Transverse colon (tissue), 4 donors: ENCODE measurements around the gene DNAH2. TPM values are rescaled to one million over a fixed set of nuclear protein-coding genes. Genes with fewer than 3 reads are reported as not detected.

Source experiments
- DNase-seq: peaks from one replicate; pipeline ENCODE4 v3.0.0-alpha.2; 2019
- H3K27ac ChIP-seq, 4 donors: fragments of 200-600 bp; sonication (generic); 2 replicates each; pipeline ENCODE4 v1.5.1; 2016 to 2018; ENCODE audit warnings: inconsistent platforms in 4 of 4
- H3K27me3 ChIP-seq: fragments of 200-600 bp; sonication (generic); 2 replicates; pipeline ENCODE4 v1.5.1; 2017; ENCODE audit warnings: inconsistent platforms
- H3K36me3 ChIP-seq, 4 donors: fragments of 200-600 bp; sonication (generic); 2 replicates each; pipeline ENCODE4 v1.5.1; 2017 to 2019; ENCODE audit warnings: inconsistent platforms in 4 of 4
- H3K4me1 ChIP-seq, 4 donors: fragments of 200-600 bp; sonication (generic); 2 replicates each; pipeline ENCODE4 v1.5.1; 2017 to 2020; ENCODE audit warnings: inconsistent platforms in 4 of 4
- H3K4me3 ChIP-seq, 4 donors: fragments of 200-600 bp; sonication (generic); 1 replicate in 1 of 4; 2 replicates in 3 of 4; pipeline versions ENCODE4 v1.5.1 to v1.6.1; 2017 to 2019; ENCODE audit warnings: inconsistent platforms in 4 of 4
- H3K9me3 ChIP-seq, 2 donors: fragments of 200-600 bp; sonication (generic); 2 replicates each; pipeline ENCODE4 v1.5.1; 2017 to 2019; ENCODE audit warnings: inconsistent platforms in 2 of 2
- CTCF ChIP-seq, 5 experiments: fragments of 200-600 bp in 3 of 5; fragments of 450-650 bp in 2 of 5; sonication (generic) in 3 of 5; IDR thresholded peaks; 1 replicate in 2 of 5; 2 replicates in 3 of 5; pipeline ENCODE4 v1.5.1; 2016 to 2017; ENCODE audit warnings: antibody characterized with exemption in 5 of 5, inconsistent platforms in 3 of 5, mild to moderate bottlenecking in 2 of 5, moderate library complexity in 1 of 5
- EP300 ChIP-seq: sonication (generic); formaldehyde crosslinking; IDR thresholded peaks from one replicate; pipeline ENCODE4 v1.6.1; 2017; ENCODE audit warnings: antibody characterized with exemption, low read depth
- POLR2A ChIP-seq: fragments of 450-650 bp; IDR thresholded peaks from one replicate; pipeline ENCODE4 v1.6.1; 2016; ENCODE audit warnings: antibody characterized with exemption, mild to moderate bottlenecking, moderate library complexity
- POLR2AphosphoS5 ChIP-seq, 3 donors: sonication (generic); formaldehyde crosslinking; IDR thresholded peaks; one replicate each; pipeline ENCODE4 v1.6.1; 2016; ENCODE audit warnings: antibody characterized with exemption in 3 of 3
- WGBS, 2 donors: methylation state at CpG; one replicate each; pipeline ENCODE4 v1.1.5; 2018; ENCODE audit warnings: low coverage in 1 of 2; 5-methylcytosine and 5-hydroxymethylcytosine counted together
- in situ Hi-C, 4 donors: fragments of 200-750 bp; cut with MboI; loops; one replicate each; pipeline versions ENCODE4 v1.15.0 to v1.15.1; 2017; ENCODE audit warnings: low sequenced_read_pairs in 3 of 4, low pct_ligation_motif_present in 1 of 4, low pct_unique_long_range_greater_than_20kb in 1 of 4
- intact Hi-C: fragments of 100-400 bp; cut with DNase I; formaldehyde crosslinking; loops from one replicate; pipeline ENCODE4 v1.15.1; 2023; ENCODE audit warnings: low total_unique reads
- total RNA-seq, 4 donors: library from RNA; depleted of rRNA; stranded (reverse); fragments of >200 nt; gene quantifications; one replicate each; pipeline ENCODE4 v1.1.0, GENCODE V29; 2016

Gene DNAH2
- total RNA-seq, 4 donors from 2014 or later, result under 0.01 to 0.55 (median 0.18) TPM

DNA sequence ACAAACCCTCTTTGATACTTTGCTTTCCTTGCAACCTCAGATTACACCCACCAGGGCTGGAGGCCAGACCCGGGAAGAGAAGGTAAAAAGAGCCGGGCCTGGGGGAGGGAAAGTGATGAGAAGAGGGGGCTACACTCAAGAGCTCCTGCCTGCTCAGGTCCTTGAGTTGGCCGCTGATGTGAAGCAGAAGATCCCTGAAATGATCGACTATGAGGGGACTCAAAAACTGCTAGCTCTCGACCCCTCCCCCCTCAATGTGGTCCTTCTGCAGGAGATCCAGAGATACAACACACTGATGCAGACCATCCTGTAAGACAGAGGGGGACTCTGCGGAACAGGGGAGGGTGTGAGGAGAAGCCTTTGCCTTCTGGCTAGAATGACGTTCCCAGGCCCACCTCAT lies 113.7 kb downstream of the DNAH2 start:
- Histone ChIP-seq H3K27ac (no peak overlapping the region), H3K36me3 (no peaks in the 10 kb centered on the region), H3K4me3 (no peak overlapping the region), H3K4me1 (peaks cover 0 to 23% (median 7%) of the 10 kb centered on the region in 4 donors), H3K9me3 (no peaks in the 10 kb centered on the region), H3K27me3 (no peaks in the 10 kb centered on the region)
- WGBS, 2 donors, result 71 to 100% methylated on average over 2 to 7 of the region's 7 CpGs
- DNase-seq, result no peak
- intact Hi-C loops, result no loop called here
- TF ChIP-seq CTCF (IDR thresholded peaks at IDR 0.05) (no peak), POLR2A (no peak), EP300 (no peak), POLR2AphosphoS5 (IDR thresholded peaks at IDR 0.05) (no peak)
- in situ Hi-C loops, result no loop called here

DNA sequence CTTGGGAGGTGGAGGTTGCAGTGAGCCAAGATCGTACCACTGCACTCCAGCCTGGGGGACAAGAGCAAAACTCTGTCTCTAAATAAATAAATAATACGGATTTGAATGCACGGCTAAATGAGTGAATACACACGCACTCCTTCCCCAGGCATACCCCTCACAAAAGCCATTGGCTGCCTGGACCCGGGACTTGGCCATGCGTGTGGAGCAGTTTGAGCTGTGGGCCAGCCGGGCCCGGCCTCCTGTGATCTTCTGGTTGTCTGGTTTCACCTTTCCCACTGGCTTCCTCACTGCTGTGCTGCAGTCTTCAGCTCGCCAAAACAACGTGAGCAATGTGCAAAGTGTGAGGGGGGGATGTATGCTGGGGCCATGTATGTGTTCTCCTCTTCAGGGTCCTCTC lies 114.9 kb downstream of the DNAH2 start:
- in situ Hi-C loops, result no loop called here
- no peak for TF ChIP-seq EP300
- TF ChIP-seq POLR2A, result no peak
- TF ChIP-seq CTCF (IDR thresholded peaks at IDR 0.05), result no peak
- 77 to 81% methylated on average over 10 of the region's 10 CpGs for WGBS, 2 donors
- no peak overlapping the region for H3K4me3 ChIP-seq
- H3K27me3 ChIP-seq, result no peaks in the 10 kb centered on the region
- peaks cover 7 to 35% (median 18%) of the 10 kb centered on the region in 4 donors for H3K4me1 ChIP-seq
- H3K9me3 ChIP-seq, result no peaks in the 10 kb centered on the region
- no peak overlapping the region for H3K27ac ChIP-seq
- intact Hi-C loops, result no loop called here
- H3K36me3 ChIP-seq, result no peaks in the 10 kb centered on the region
- DNase-seq, result no peak

DNA sequence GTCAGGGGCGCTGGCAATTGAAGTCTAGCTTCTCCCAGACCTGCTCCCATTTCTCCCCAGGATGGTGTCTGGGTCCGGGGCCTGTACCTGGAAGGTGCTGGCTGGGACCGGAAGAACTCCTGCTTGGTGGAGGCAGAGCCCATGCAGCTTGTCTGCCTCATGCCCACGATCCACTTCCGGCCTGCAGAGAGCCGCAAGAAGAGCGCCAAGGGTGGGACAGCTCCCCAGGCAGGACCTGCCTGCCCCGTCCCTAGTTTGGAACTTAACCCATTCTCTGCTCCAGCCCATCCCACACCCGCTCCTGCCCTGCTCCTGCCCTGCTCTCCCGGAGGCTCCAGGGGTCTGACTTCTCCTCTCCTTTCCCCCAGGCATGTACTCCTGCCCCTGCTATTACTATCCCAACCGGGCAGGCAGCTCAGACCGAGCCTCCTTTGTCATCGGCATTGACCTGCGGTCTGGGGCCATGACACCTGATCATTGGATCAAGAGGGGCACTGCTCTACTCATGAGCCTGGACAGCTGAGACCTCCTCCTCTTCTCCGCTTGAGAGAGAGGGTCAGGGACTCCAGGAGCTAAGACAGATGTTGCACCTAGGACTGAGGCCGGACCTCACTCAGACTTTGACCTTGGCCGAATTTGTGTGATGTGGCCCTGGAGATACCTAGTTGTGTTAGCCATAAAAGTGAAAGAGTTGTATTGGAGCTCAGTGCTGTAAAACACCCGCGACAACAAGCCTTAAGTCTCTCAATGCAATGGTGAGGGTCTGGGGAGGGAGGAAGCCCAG lies 115.7 kb downstream of the DNAH2 start:
- WGBS, 2 donors, result 48% methylated on average over 18 of the region's 19 CpGs; no CpG with 5 or more reads in 1 of the 2 donors
- TF ChIP-seq POLR2A (no peak), CTCF (IDR thresholded peaks at IDR 0.05) (no peak), POLR2AphosphoS5 (IDR thresholded peaks at IDR 0.05) (no peak), EP300 (no peak)
- no peaks in the 10 kb centered on the region for H3K27me3 ChIP-seq
- in situ Hi-C loops (no loop called here), intact Hi-C loops (no loop called here)
- H3K9me3 ChIP-seq, result no peaks in the 10 kb centered on the region
- no peak for DNase-seq
- peak overlapping the region in 3 of 4 donors; percentile 54 to 79 (median 66) for H3K4me3 ChIP-seq
- peaks cover 12 to 41% (median 24%) of the 10 kb centered on the region in 4 donors for H3K4me1 ChIP-seq
- H3K36me3 ChIP-seq, result no peaks in the 10 kb centered on the region
- peak overlapping the region; percentile 97 to 99 (median 99) for H3K27ac ChIP-seq

DNA sequence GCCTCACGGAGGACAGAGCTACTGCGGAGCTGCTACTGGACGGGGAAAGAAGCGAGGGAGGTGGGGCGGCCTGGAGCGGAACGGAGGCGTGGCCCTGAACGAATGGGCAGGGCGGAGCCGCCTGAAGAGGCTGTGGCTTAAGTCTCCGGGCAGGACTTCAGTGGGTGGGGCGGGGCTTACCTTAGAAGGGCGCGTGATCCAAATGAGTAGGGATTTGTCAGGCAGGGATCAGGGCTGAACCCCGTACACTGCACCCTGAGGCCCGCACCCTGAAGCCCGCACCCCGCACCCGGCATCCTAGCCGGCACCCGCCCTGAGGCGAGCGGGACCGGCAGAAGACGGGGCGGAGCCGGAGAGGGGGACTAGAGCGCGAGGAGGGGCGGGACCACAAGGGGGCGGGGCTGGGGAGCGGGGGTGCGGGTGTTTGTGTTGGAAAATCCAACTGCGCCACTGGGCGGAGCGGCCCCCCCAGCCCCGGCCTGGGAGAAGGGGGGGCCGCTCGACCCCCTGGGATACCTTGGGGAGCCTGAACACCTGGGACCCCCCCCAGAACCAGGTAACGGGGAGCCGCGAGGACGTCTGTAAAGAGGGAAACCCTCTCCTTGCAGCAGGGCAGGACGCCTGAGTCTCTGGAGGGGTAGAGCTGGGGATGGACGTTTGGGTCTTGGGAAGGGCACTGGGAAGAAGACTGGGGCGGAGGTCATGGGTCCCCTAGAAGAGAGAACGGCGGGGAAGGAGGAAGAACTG lies 116.4 kb downstream of the DNAH2 start, which contains the start of gene KDM6B:
TSS of gene KDM6B (plus strand) at position 423 of the 747 bp plus-strand sequence. CDS start 11,338 bp downstream, outside the sequence.
- peak within 1 kb of the TSS; percentile 97 to 99 (median 99) for H3K27ac ChIP-seq

More for the DNA sequence above, 116.4 kb downstream of the DNAH2 start, which contains the start of gene KDM6B:
- peak; percentile 96 for DNase-seq
- Histone ChIP-seq H3K9me3 (no peaks in the 10 kb centered on the region), H3K36me3 (no peaks in the 10 kb centered on the region), H3K4me3 (peak within 1 kb of the TSS; percentile 54 to 79 (median 70)), H3K4me1 (peaks cover 17 to 48% (median 30%) of the 10 kb centered on the region in 4 donors), H3K27me3 (no peaks in the 10 kb centered on the region)
- TF ChIP-seq EP300 (no peak), POLR2AphosphoS5 (IDR thresholded peaks at IDR 0.05) (peak in 2 of 3 donors; percentile 18 to 56), POLR2A (peak; percentile 21), CTCF (IDR thresholded peaks at IDR 0.05) (peak in 1 of 5 experiments; percentile 16)
- intact Hi-C loops (no loop called here), in situ Hi-C loops (no loop called here)
- WGBS, 2 donors, result 1% methylated on average over 28 of the region's 49 CpGs; no CpG with 5 or more reads in 1 of the 2 donors
